CD4-positive, alpha-beta T cell treated with Interleukin-6 at 100 ng/mL for 8 hours (primary cell): ENCODE results near the gene CCNL2.
"Not testable (repeated sequence)": the region's sequence is repeated elsewhere in the genome, so short reads cannot be mapped to it uniquely, and the experiment has no call there.

Experiments used
- DNase-seq: peaks from one replicate; pipeline ENCODE4 v3.0.0-alpha.2; 2020; ENCODE audit warnings: mixed read lengths, low spot score

The CCNL2 gene

GRCh38 chr1:1432274-1432950 is 33.3 kb upstream of the CCNL2 start:
- no peak for DNase-seq

- no peak for DNase-seq
Measured at GRCh38 chr1:1431845-1432273, 32.7 kb upstream of the CCNL2 start.

- DNase-seq = no peak
Measured at GRCh38 chr1:1430992-1431844, 32.1 kb upstream of the CCNL2 start.

- DNase-seq = no peak
Measured at GRCh38 chr1:1430114-1430982, 31.2 kb upstream of the CCNL2 start.

- no peak for DNase-seq
Measured at GRCh38 chr1:1429671-1430073, 30.5 kb upstream of the CCNL2 start.

- DNase-seq = not testable (repeated sequence)
Measured at GRCh38 chr1:1428967-1429366, 29.8 kb upstream of the CCNL2 start.

GRCh38 chr1:1428174-1428573 is 29.0 kb upstream of the CCNL2 start:
- DNase-seq = no peak

GRCh38 chr1:1427820-1428148 is 28.6 kb upstream of the CCNL2 start:
- no peak for DNase-seq

- peak; percentile 19 for DNase-seq
Measured at GRCh38 chr1:1427106-1427819, 28.1 kb upstream of the CCNL2 start.

- DNase-seq = no peak
Measured at GRCh38 chr1:1426496-1427105, 27.5 kb upstream of the CCNL2 start.

- no peak for DNase-seq
Measured at GRCh38 chr1:1425753-1426495, 26.8 kb upstream of the CCNL2 start.

- no peak for DNase-seq
Measured at GRCh38 chr1:1425426-1425752, 26.3 kb upstream of the CCNL2 start.

GRCh38 chr1:1424707-1425106 is 25.6 kb upstream of the CCNL2 start:
- no peak for DNase-seq

- DNase-seq = no peak
Measured at GRCh38 chr1:1423245-1423597, 24.1 kb upstream of the CCNL2 start.

GRCh38 chr1:1422465-1423244 is 23.5 kb upstream of the CCNL2 start:
- no peak for DNase-seq

- no peak for DNase-seq
Measured at GRCh38 chr1:1421907-1422464, 22.9 kb upstream of the CCNL2 start.

- DNase-seq = no peak
Measured at GRCh38 chr1:1421147-1421906, 22.2 kb upstream of the CCNL2 start, which contains the start of gene ANKRD65. Gene ANKRD65, minus strand, starts transcription at chr1:1421276. Its CDS starts 271 bp downstream, at chr1:1421005.

- DNase-seq = no peak
Measured at GRCh38 chr1:1420654-1421141, 21.6 kb upstream of the CCNL2 start.
